Skeletal muscle satellite cell (primary cell): ENCODE data around the gene KDM2B.
A peak's percentile ranks its signal among the peaks of the same experiment; 100 is the strongest.
"Not testable (repeated sequence)": the region's sequence is repeated elsewhere in the genome, so short reads cannot be mapped to it uniquely, and the experiment has no call there.

ENCODE experiments used
- H3K27me3 ChIP-seq: 2 replicates; pipeline ENCODE4 v1.7.0; 2013; ENCODE audit warnings: low read length; ENCODE audit not compliant: control insufficient read depth, insufficient read depth
- H3K36me3 ChIP-seq: 2 replicates; pipeline ENCODE4 v1.7.0; 2013; ENCODE audit warnings: mild to moderate bottlenecking, control low read depth, low read length; ENCODE audit not compliant: insufficient read depth
- H3K4me1 ChIP-seq: 2 replicates; pipeline ENCODE4 v1.7.0; 2013; ENCODE audit warnings: low read length; ENCODE audit not compliant: control insufficient read depth, insufficient read depth
- H3K4me2 ChIP-seq: 2 replicates; pipeline ENCODE4 v1.7.0; 2013; ENCODE audit warnings: mild to moderate bottlenecking, low read length
- H3K4me3 ChIP-seq: 2 replicates; pipeline ENCODE4 v1.7.0; 2013; ENCODE audit warnings: low read length
- H3K9ac ChIP-seq: 2 replicates; pipeline ENCODE4 v1.7.0; 2013; ENCODE audit warnings: mild to moderate bottlenecking, low read depth, low read length, moderate library complexity
- H3K9me3 ChIP-seq: replicated peaks from 2 replicates; pipeline ENCODE4 v1.7.0; 2013; ENCODE audit warnings: mild to moderate bottlenecking, control low read depth, low read length

Gene KDM2B

DNA sequence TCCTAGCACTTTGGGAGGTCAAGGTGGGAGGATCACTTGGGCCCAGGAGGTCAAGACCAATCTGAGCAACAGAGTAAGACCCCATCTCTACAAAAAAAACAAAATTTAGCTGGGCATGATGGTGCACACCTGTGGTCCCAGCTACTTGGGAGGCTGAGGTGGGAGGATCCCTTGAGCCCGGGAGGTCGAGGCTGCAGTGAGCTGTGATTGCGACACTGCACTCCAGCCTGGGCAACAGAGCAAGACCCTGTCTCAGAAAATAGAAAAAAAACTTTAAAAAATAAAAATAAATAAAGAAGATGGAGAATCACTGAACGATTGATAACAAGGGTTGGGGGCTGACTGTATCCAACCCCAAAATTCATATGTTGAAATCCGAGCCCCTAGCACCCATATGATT is 96.3 kb downstream of the KDM2B start:
- H3K4me3 ChIP-seq, H3K36me3 ChIP-seq, H3K4me2 ChIP-seq, H3K9ac ChIP-seq, H3K27me3 ChIP-seq, H3K4me1 ChIP-seq, H3K9me3 ChIP-seq: not testable (repeated sequence)

GRCh38 chr12:121483949-121484348 is 96.9 kb downstream of the KDM2B start:
- H3K4me3 ChIP-seq: no peak overlapping the region
- H3K4me2 ChIP-seq: no peak overlapping the region
- H3K4me1 ChIP-seq: no peaks in the 10 kb centered on the region
- H3K27me3 ChIP-seq: no peaks in the 10 kb centered on the region
- H3K36me3 ChIP-seq: no peaks in the 10 kb centered on the region
- H3K9ac ChIP-seq: no peak overlapping the region
- no peaks in the 10 kb centered on the region for H3K9me3 ChIP-seq

- Histone ChIP-seq H3K9me3 (no peaks in the 10 kb centered on the region), H3K4me2 (no peak overlapping the region), H3K4me3 (no peak overlapping the region), H3K27me3 (no peaks in the 10 kb centered on the region), H3K9ac (no peak overlapping the region), H3K4me1 (no peaks in the 10 kb centered on the region), H3K36me3 (no peaks in the 10 kb centered on the region)
Observed at GRCh38 chr12:121476477-121476876, 104.3 kb downstream of the KDM2B start.

GRCh38 chr12:121475279-121475678 is 105.5 kb downstream of the KDM2B start:
- no peak overlapping the region for H3K9ac ChIP-seq
- H3K9me3 ChIP-seq: no peaks in the 10 kb centered on the region
- no peak overlapping the region for H3K4me2 ChIP-seq
- no peaks in the 10 kb centered on the region for H3K4me1 ChIP-seq
- no peaks in the 10 kb centered on the region for H3K36me3 ChIP-seq
- no peak overlapping the region for H3K4me3 ChIP-seq
- no peaks in the 10 kb centered on the region for H3K27me3 ChIP-seq

DNA sequence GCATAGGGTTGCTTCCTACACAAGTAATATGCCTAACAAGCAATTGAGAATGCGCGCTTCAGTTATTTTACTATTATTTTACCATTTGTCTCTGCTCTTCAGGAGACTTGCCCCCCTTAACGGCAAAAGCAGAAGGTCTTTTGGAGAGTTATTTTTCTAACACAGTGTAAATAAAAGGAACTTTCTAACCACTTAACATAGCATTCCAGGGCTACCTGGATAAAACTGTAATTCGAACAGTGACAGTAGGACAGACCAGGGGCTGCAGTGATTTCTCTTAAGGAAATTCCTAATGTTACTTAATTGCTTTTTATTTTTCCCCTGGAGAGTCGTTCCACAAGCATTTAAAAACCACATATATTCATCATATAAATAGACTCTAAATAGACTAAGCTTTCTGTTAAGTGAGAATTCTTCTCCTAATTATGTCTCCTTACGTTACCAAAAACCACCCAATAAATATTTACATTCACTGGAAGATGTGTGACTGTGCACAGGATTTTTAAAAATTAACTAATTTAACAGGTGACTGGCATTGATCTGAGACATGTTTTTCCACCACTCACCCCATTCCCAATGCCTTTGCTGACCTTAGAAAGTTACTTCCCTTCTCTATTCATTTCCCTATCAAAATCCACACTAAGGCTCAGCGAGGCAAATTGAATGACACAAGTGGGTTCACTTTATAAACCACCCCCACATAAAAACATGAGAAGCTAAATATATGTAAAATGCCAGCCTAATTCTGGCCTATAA is 108.5 kb downstream of the KDM2B start:
- Histone ChIP-seq H3K9ac (no peak overlapping the region), H3K4me2 (no peak overlapping the region), H3K36me3 (no peaks in the 10 kb centered on the region), H3K9me3 (no peaks in the 10 kb centered on the region), H3K27me3 (no peaks in the 10 kb centered on the region), H3K4me3 (no peak overlapping the region), H3K4me1 (peaks cover 5% of the 10 kb centered on the region)

DNA sequence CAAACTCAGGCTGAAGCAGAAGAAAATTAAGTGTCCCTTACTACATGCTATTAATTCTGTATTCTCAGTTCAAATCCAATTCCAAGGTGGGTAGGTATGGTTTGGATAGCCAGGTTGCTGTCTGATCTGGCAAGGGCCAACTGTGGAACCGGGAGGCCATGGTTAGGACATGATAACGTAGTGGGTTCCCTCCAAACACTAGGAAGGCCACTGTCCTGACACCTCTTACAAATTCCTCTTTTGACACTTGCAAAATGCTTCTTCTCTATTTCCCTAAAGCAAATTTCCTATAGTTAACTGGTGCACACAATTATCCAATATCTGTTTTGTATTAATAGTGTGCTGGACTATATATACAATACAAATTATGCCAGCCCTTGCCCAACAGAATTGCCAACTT is 110.1 kb downstream of the KDM2B start:
- Histone ChIP-seq H3K4me1 (peaks cover 10% of the 10 kb centered on the region), H3K9ac (no peak overlapping the region), H3K4me3 (no peak overlapping the region), H3K27me3 (no peaks in the 10 kb centered on the region), H3K36me3 (no peaks in the 10 kb centered on the region), H3K9me3 (no peaks in the 10 kb centered on the region), H3K4me2 (no peak overlapping the region)

GRCh38 chr12:121468499-121468801 is 112.4 kb downstream of the KDM2B start:
- peaks cover 10% of the 10 kb centered on the region for H3K4me1 ChIP-seq

GRCh38 chr12:121467638-121468498 is 113.0 kb downstream of the KDM2B start:
- Histone ChIP-seq H3K9me3 (no peaks in the 10 kb centered on the region), H3K9ac (peak overlapping the region; percentile 63), H3K4me2 (peak overlapping the region; percentile 97), H3K4me1 (peaks cover 10% of the 10 kb centered on the region), H3K36me3 (no peaks in the 10 kb centered on the region), H3K4me3 (peak overlapping the region; percentile 74), H3K27me3 (no peaks in the 10 kb centered on the region)

More at GRCh38 chr12:121468499-121468801, 112.4 kb downstream of the KDM2B start:
- H3K36me3 ChIP-seq: no peaks in the 10 kb centered on the region
- no peaks in the 10 kb centered on the region for H3K27me3 ChIP-seq
- H3K9me3 ChIP-seq: no peaks in the 10 kb centered on the region
- H3K4me2 ChIP-seq: no peak overlapping the region
- no peak overlapping the region for H3K9ac ChIP-seq
- H3K4me3 ChIP-seq: no peak overlapping the region

- H3K4me1 ChIP-seq: peaks cover 10% of the 10 kb centered on the region
Observed at GRCh38 chr12:121466794-121467637, 113.8 kb downstream of the KDM2B start.

GRCh38 chr12:121465921-121466793 is 114.7 kb downstream of the KDM2B start:
- Histone ChIP-seq H3K4me2 (peak overlapping the region; percentile 91), H3K36me3 (no peaks in the 10 kb centered on the region), H3K27me3 (no peaks in the 10 kb centered on the region), H3K4me3 (peak overlapping the region; percentile 73), H3K4me1 (peaks cover 10% of the 10 kb centered on the region), H3K9ac (peak overlapping the region; percentile 80), H3K9me3 (no peaks in the 10 kb centered on the region)

More at GRCh38 chr12:121466794-121467637, 113.8 kb downstream of the KDM2B start:
- Histone ChIP-seq H3K4me2 (peak overlapping the region; percentile 97), H3K27me3 (no peaks in the 10 kb centered on the region), H3K4me3 (peak overlapping the region; percentile 74), H3K36me3 (no peaks in the 10 kb centered on the region), H3K9ac (peak overlapping the region; percentile 80), H3K9me3 (no peaks in the 10 kb centered on the region)
